ENCODE data around the gene PABPC4L. TPM values are rescaled to one million over a fixed set of nuclear protein-coding genes. Genes with fewer than 3 reads are reported as not detected.

The PABPC4L gene
- total RNA-seq, 6 experiments from 2014 or later, result 0.06 to 0.20 (median 0.16) TPM; not detected in 1

DNA sequence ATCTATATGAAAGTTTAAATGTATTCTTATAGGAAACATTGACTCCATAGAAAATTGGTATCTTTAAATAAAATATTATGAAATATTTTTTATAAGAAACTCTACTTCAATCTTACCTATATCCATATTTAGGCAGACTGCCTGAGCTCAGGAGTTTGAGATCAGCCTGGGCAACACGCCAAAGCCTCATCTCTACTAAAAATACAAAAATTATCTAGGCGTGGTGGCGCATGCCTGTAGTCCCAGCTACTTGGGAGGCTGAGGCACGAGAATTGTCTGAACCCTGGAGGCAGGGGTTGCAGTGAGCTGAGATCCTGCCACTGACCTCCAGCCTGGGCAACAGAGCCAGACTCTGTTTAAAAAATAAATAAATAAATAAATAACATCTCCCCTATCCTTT, 47.5 kb downstream of the PABPC4L start:
- intact Hi-C loops (cut with DNase I), result no loop called here
- Histone ChIP-seq H3K27ac (no peak overlapping the region), H3K4me1 (no peaks in the 10 kb centered on the region), H3K4me3 (no peak overlapping the region), H3K36me3 (no peaks in the 10 kb centered on the region), H3K27me3 (no peaks in the 10 kb centered on the region), H3K9me3 (no peaks in the 10 kb centered on the region)
- WGBS (ENCODE audit: insufficient coverage, low coverage, low lambda C conversion rate, missing lambda C conversion rate), result 64% methylated on average over 4 of the region's 4 CpGs
- no peak for DNase-seq
- no peak for TF ChIP-seq POLR2A (IDR thresholded peaks at IDR 0.05)
- TF ChIP-seq, protein P1, sequence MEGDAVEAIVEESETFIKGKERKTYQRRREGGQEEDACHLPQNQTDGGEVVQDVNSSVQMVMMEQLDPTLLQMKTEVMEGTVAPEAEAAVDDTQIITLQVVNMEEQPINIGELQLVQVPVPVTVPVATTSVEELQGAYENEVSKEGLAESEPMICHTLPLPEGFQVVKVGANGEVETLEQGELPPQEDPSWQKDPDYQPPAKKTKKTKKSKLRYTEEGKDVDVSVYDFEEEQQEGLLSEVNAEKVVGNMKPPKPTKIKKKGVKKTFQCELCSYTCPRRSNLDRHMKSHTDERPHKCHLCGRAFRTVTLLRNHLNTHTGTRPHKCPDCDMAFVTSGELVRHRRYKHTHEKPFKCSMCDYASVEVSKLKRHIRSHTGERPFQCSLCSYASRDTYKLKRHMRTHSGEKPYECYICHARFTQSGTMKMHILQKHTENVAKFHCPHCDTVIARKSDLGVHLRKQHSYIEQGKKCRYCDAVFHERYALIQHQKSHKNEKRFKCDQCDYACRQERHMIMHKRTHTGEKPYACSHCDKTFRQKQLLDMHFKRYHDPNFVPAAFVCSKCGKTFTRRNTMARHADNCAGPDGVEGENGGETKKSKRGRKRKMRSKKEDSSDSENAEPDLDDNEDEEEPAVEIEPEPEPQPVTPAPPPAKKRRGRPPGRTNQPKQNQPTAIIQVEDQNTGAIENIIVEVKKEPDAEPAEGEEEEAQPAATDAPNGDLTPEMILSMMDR (IDR thresholded peaks at IDR 0.05), result no peak
- no peak for ATAC-seq

DNA sequence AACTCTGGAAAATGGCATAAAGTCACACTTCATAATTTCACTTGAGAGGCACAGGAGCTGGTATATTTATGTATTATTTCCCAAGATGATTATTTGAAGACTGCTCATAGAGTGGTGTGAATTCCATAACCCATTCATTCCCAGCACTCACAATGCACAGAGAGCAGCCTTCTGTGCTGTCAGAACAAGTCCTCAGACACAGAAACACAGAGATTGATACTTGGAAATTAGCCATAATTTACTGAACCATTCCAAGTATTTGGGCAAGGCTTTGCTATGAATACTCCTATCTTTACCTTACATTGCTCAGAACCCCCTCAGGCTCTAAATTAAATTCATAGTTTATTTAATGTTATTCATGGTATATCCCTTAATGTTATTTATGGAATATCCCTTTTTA, 53.6 kb downstream of the PABPC4L start:
- H3K4me1 ChIP-seq, result no peaks in the 10 kb centered on the region
- TF ChIP-seq POLR2A (IDR thresholded peaks at IDR 0.05), result no peak
- TF ChIP-seq, protein P1 (IDR thresholded peaks at IDR 0.05), result no peak
- H3K27ac ChIP-seq, result no peak overlapping the region
- H3K27me3 ChIP-seq, result no peaks in the 10 kb centered on the region
- ATAC-seq (no peak), DNase-seq (no peak)
- H3K4me3 ChIP-seq, result no peak overlapping the region
- intact Hi-C loops (cut with DNase I), result no loop called here
- H3K9me3 ChIP-seq, result no peaks in the 10 kb centered on the region
- no peaks in the 10 kb centered on the region for H3K36me3 ChIP-seq
